Activated CD8-positive, alpha-beta T cell treated with anti-CD3 and anti-CD28 coated beads, Interleukin-2, amount 10 ng/mL, durations not matched to agents 7 days and 5 days (primary cell): ENCODE data around the gene NLGN1. TPM values are rescaled to one million over a fixed set of nuclear protein-coding genes. Genes with fewer than 3 reads are reported as not detected.

Source experiments
- ATAC-seq: fragments of 150-1000 bp; cut with Tn5 transposase; one replicate; pipeline ENCODE4 v1.10.0; 2021; ENCODE audit warnings: moderate library complexity
- CTCF ChIA-PET: fragments of 350-600 bp; sonication (Branson Sonifier 250); formaldehyde crosslinking; loops from one replicate; lab custom pipeline; 2021; ENCODE audit warnings: antibody characterized with exemption; lab: Charles Lee
- POLR2A ChIA-PET: fragments of 350-600 bp; sonication (Branson Sonifier 250); formaldehyde crosslinking; loops from one replicate; lab custom pipeline; 2021; ENCODE audit warnings: antibody characterized with exemption; lab: Charles Lee
- DNase-seq: peaks from one replicate; pipeline ENCODE4 v3.0.0-alpha.2; 2020
- H3K27ac Mint-ChIP-seq: one replicate; pipeline ENCODE4 v1.8.0; 2021; ENCODE audit warnings: mild to moderate bottlenecking, mixed read lengths
- H3K27me3 Mint-ChIP-seq: one replicate; pipeline ENCODE4 v1.8.0; 2021; ENCODE audit warnings: low read depth, mixed read lengths
- H3K36me3 Mint-ChIP-seq: one replicate; pipeline ENCODE4 v1.8.0; 2021; ENCODE audit warnings: low read depth, mixed read lengths
- H3K4me1 Mint-ChIP-seq: one replicate; pipeline ENCODE4 v1.8.0; 2021; ENCODE audit warnings: low read depth, mixed read lengths
- H3K4me3 Mint-ChIP-seq: one replicate; pipeline ENCODE4 v1.8.0; 2021; ENCODE audit warnings: mild to moderate bottlenecking, mixed read lengths
- H3K9me3 Mint-ChIP-seq: one replicate; pipeline ENCODE4 v1.8.0; 2022; ENCODE audit warnings: mixed read lengths; ENCODE audit not compliant: insufficient read depth
- total RNA-seq, 2 experiments: library from RNA; stranded (reverse); gene quantifications; one replicate each; pipeline ENCODE4 v1.2.3, GENCODE V29; 2021

Gene NLGN1
- total RNA-seq, 2 experiments from 2014 or later = not detected

DNA sequence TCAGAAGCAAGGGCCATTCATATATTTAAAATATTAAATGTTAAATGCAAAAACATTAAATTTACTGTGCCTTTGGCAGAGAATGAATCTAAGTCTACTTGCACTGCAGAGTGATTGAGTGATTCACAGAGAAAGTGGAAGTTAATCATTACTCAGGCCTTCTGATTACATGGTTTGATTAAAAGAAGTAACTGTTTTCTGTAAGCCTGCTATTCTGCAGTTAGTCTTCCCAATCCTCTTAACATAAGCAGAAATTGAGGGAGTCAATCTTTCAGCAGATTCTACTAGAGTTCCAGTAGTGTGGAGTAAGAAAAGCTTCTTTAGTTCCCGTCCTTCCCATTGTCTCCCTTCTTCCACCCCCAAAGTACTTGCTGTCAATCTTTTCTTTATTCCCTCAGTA is 1.5 kb downstream of the NLGN1 start:
- peaks cover 4% of the 10 kb centered on the region for H3K36me3 Mint-ChIP-seq
- POLR2A ChIA-PET = no interaction called here
- CTCF ChIA-PET = no interaction called here
- H3K9me3 Mint-ChIP-seq = peaks cover 9% of the 10 kb centered on the region
- no peak overlapping the region for H3K27ac Mint-ChIP-seq
- peaks cover 31% of the 10 kb centered on the region for H3K4me1 Mint-ChIP-seq
- H3K27me3 Mint-ChIP-seq = peaks cover 48% of the 10 kb centered on the region
- no peak for DNase-seq
- no peak for ATAC-seq
- H3K4me3 Mint-ChIP-seq = no peak overlapping the region

DNA sequence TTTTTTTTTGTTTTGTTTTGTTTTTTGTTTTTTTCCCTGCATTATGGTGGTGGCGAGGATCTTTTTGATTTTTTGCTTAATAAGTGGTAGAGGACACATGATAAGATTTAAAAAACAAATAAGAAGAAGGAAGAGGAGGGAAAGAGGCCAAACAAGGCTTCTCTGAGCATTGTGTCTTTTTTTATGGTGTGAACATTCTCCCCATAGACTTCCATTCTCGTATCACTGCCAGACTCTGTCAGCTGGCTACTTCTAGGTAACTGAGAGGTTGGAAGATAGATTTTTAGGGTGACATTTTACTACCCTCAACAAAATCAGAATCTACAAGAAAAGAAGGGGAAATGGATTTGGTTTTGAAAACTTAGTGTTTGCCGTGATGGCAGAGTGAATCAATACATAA is 3.8 kb downstream of the NLGN1 start:
- Mint-ChIP-seq H3K36me3 (peaks cover 4% of the 10 kb centered on the region), H3K27ac (no peak overlapping the region), H3K9me3 (no peaks in the 10 kb centered on the region), H3K4me3 (no peak overlapping the region), H3K27me3 (peaks cover 38% of the 10 kb centered on the region), H3K4me1 (peaks cover 14% of the 10 kb centered on the region)
- ATAC-seq (no peak), DNase-seq (no peak)
- ChIA-PET POLR2A (no interaction called here), CTCF (no interaction called here)

GRCh38 chr3:173402656-173403055 is 5.1 kb downstream of the NLGN1 start:
- POLR2A ChIA-PET = no interaction called here
- no peak overlapping the region for H3K4me3 Mint-ChIP-seq
- CTCF ChIA-PET = no interaction called here
- H3K9me3 Mint-ChIP-seq = no peaks in the 10 kb centered on the region
- H3K27ac Mint-ChIP-seq = no peak overlapping the region
- peaks cover 4% of the 10 kb centered on the region for H3K4me1 Mint-ChIP-seq
- H3K27me3 Mint-ChIP-seq = peaks cover 28% of the 10 kb centered on the region
- H3K36me3 Mint-ChIP-seq = peaks cover 4% of the 10 kb centered on the region
- DNase-seq = no peak
- no peak for ATAC-seq

DNA sequence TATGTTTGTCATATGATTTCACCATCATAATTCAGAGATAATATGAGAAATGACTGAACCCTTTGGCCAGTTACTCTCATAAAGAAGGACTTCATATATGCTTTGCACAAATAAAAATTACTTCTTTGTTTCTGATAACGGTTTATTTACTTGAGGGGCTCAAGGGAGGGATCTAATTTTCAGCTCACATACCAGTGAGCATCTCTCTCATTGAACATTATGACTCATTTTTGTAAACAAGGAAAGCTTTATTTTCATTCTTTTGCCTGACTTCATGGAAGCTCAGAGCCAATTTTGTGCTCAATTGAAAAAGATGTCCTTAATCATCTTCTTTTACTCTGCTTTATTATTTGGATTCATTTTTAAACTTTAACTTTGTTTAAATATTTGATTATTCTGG is 5.8 kb downstream of the NLGN1 start:
- DNase-seq = no peak
- no peaks in the 10 kb centered on the region for H3K9me3 Mint-ChIP-seq
- no peak overlapping the region for H3K4me3 Mint-ChIP-seq
- POLR2A ChIA-PET = no interaction called here
- peaks cover 21% of the 10 kb centered on the region for H3K27me3 Mint-ChIP-seq
- no peak overlapping the region for H3K27ac Mint-ChIP-seq
- ATAC-seq = no peak
- H3K36me3 Mint-ChIP-seq = peaks cover under 1% of the 10 kb centered on the region
- CTCF ChIA-PET = no interaction called here
- peaks cover under 1% of the 10 kb centered on the region for H3K4me1 Mint-ChIP-seq

DNA sequence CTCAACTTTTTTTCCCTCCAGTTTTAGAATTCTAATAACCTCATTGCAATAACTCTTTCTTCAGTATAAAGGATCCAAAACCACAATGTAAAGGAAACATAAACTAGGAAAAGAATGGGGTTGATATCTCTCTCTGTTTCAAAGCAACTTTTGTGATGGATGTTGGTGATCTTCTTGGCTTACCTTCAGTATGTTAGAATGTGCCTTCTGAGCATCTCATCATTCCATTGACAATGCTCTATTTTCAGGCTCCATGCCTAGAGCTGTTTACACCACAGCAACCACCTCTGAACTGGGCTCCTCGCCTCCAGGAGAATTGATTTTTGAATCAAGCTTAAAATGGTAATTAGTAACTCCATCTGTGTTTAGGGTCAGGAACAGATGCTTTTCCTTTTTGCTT is 6.6 kb downstream of the NLGN1 start:
- POLR2A ChIA-PET = no interaction called here
- H3K27me3 Mint-ChIP-seq = peaks cover 14% of the 10 kb centered on the region
- DNase-seq (no peak), ATAC-seq (no peak)
- no peaks in the 10 kb centered on the region for H3K9me3 Mint-ChIP-seq
- CTCF ChIA-PET = no interaction called here
- no peak overlapping the region for H3K27ac Mint-ChIP-seq
- no peak overlapping the region for H3K4me3 Mint-ChIP-seq
- H3K36me3 Mint-ChIP-seq = no peaks in the 10 kb centered on the region
- no peaks in the 10 kb centered on the region for H3K4me1 Mint-ChIP-seq

DNA sequence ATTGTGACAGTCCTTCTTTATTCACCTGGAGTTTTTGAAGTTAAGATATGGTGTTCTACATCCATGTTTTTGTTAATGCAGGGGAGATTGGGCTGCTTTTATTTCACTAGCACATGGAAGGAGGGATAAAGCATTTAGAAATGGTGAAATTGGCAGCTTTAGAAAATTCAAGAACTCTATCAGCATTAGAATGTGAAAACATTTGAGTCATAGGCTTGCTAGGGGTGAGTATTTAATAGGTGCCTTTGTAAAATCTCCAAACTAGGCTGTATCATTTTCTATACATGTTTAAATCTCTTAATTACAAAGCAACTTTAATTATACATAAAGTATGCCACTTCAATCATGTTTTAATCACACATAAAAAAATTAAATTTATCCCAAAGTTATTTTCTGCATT is 12.9 kb downstream of the NLGN1 start:
- no peak for DNase-seq
- CTCF ChIA-PET = no interaction called here
- Mint-ChIP-seq H3K4me3 (no peak overlapping the region), H3K27ac (no peak overlapping the region), H3K36me3 (no peaks in the 10 kb centered on the region), H3K9me3 (no peaks in the 10 kb centered on the region), H3K27me3 (no peaks in the 10 kb centered on the region), H3K4me1 (no peaks in the 10 kb centered on the region)
- POLR2A ChIA-PET = no interaction called here
- ATAC-seq = no peak

- Mint-ChIP-seq H3K9me3 (no peaks in the 10 kb centered on the region), H3K36me3 (no peaks in the 10 kb centered on the region), H3K4me1 (no peaks in the 10 kb centered on the region), H3K27me3 (no peaks in the 10 kb centered on the region), H3K4me3 (no peak overlapping the region), H3K27ac (no peak overlapping the region)
- ATAC-seq (no peak), DNase-seq (no peak)
- POLR2A ChIA-PET = no interaction called here
- CTCF ChIA-PET = no interaction called here
Observed at GRCh38 chr3:173410849-173411248, 13.3 kb downstream of the NLGN1 start.

DNA sequence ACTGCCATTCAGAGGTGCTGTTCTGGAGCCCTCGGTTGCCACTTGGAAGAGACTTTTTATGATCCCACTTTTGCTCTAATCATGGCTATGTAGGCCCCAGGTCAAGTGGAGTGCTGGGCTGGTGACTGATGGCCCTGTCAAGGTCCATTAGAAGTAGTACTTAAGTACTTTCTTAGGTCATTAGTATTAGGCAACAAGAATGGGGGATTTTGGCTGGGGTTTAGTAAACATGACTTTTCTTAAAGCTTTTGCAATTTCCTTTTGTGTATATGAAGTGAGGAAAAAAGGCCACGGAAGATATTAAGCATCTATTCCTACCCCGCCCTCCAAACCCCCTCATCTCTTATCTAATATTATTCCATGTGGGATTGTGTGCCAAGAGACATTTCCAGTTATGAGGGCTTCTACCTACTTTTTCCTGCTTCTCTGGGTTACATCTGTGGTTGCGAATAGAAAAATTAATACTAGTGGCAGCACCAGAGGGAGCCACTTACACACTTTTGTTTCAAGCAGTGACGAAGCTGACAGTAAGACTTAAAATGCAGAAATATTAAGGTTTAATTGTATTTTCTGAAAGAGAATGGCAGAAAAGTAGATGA is 13.9 kb downstream of the NLGN1 start:
- DNase-seq = no peak
- no peaks in the 10 kb centered on the region for H3K9me3 Mint-ChIP-seq
- POLR2A ChIA-PET = no interaction called here
- H3K27me3 Mint-ChIP-seq = no peaks in the 10 kb centered on the region
- H3K36me3 Mint-ChIP-seq = no peaks in the 10 kb centered on the region
- ATAC-seq = no peak
- H3K4me3 Mint-ChIP-seq = no peak overlapping the region
- no peaks in the 10 kb centered on the region for H3K4me1 Mint-ChIP-seq
- CTCF ChIA-PET = interaction anchor here (0.7 kb wide), 1 partner anchor 132 kb away, joined by 3 read pairs; no protein-coding TSS in a partner anchor
- H3K27ac Mint-ChIP-seq = no peak overlapping the region

- Mint-ChIP-seq H3K27ac (no peak overlapping the region), H3K4me3 (no peak overlapping the region), H3K36me3 (no peaks in the 10 kb centered on the region), H3K4me1 (no peaks in the 10 kb centered on the region), H3K27me3 (no peaks in the 10 kb centered on the region), H3K9me3 (no peaks in the 10 kb centered on the region)
- POLR2A ChIA-PET = no interaction called here
- no peak for DNase-seq
- no peak for ATAC-seq
- CTCF ChIA-PET = no interaction called here
Observed at GRCh38 chr3:173416070-173416469, 18.5 kb downstream of the NLGN1 start.

- Mint-ChIP-seq H3K36me3 (no peaks in the 10 kb centered on the region), H3K9me3 (peaks cover 12% of the 10 kb centered on the region), H3K27ac (no peak overlapping the region), H3K4me3 (no peak overlapping the region), H3K27me3 (no peaks in the 10 kb centered on the region), H3K4me1 (no peaks in the 10 kb centered on the region)
- ATAC-seq (no peak), DNase-seq (no peak)
- ChIA-PET CTCF (no interaction called here), POLR2A (no interaction called here)
Observed at GRCh38 chr3:173429076-173429475, 31.5 kb downstream of the NLGN1 start.

DNA sequence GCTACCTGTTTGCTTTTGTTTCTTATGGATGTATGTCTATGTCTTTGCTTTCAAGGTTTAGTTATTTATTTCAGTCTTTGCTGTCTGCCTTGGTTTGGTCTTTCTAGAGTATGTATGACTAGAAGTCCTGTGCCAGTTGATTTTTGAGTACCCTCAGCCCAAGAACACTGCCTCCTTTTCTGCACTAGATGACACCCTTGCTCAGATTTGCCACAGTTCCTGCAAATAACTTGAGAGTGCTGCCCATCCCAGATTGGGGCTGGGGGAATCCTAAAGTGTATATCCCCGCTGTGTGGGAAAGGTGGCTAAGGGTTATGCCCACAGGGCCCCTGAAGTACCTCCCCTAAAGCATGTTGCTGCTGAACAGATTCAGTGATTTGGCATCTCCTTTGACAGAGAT is 32.0 kb downstream of the NLGN1 start:
- ATAC-seq = no peak
- POLR2A ChIA-PET = no interaction called here
- H3K27ac Mint-ChIP-seq = no peak overlapping the region
- DNase-seq = no peak
- H3K9me3 Mint-ChIP-seq = peaks cover 12% of the 10 kb centered on the region
- no peaks in the 10 kb centered on the region for H3K27me3 Mint-ChIP-seq
- no peak overlapping the region for H3K4me3 Mint-ChIP-seq
- H3K4me1 Mint-ChIP-seq = no peaks in the 10 kb centered on the region
- H3K36me3 Mint-ChIP-seq = no peaks in the 10 kb centered on the region
- CTCF ChIA-PET = no interaction called here

DNA sequence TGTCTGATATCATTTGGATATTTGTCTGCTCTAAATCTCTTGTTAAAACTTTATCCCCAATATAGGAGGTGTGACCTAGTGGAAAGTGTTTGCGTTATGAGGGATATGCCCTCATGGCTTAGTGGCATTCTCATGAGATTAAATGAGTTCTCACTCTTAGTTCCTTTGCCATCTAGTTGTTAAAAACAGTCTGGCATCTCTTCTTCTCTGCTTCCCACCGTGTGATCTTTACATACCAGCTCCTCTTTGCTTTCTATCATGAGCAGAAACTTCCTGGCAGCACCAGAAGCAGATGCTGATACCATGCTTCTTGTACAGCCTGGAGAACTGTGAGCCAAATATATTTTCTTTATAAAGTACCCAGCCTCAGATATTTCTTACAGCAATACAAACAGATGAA is 33.0 kb downstream of the NLGN1 start:
- Mint-ChIP-seq H3K27me3 (no peaks in the 10 kb centered on the region), H3K4me1 (no peaks in the 10 kb centered on the region), H3K36me3 (no peaks in the 10 kb centered on the region), H3K9me3 (peaks cover 12% of the 10 kb centered on the region), H3K27ac (no peak overlapping the region), H3K4me3 (no peak overlapping the region)
- DNase-seq = no peak
- ChIA-PET CTCF (no interaction called here), POLR2A (no interaction called here)
- ATAC-seq = no peak

- Mint-ChIP-seq H3K4me3 (no peak overlapping the region), H3K27me3 (no peaks in the 10 kb centered on the region), H3K9me3 (no peaks in the 10 kb centered on the region), H3K36me3 (no peaks in the 10 kb centered on the region), H3K4me1 (no peaks in the 10 kb centered on the region), H3K27ac (no peak overlapping the region)
- CTCF ChIA-PET = no interaction called here
- ATAC-seq (no peak), DNase-seq (no peak)
- POLR2A ChIA-PET = no interaction called here
Observed at GRCh38 chr3:173439004-173439403, 41.5 kb downstream of the NLGN1 start.
